ENCODE results near the gene LETM1.

Gene LETM1

GRCh38 chr4:1792832-1793495 lies 63.0 kb downstream of the LETM1 start, which contains the start of gene FGFR3:
FGFR3 (plus strand) TSS chr4:1793293; CDS start chr4:1793935, 642 bp downstream.
- peak in 2 of 6 experiments; percentile 13 to 23 for DNase-seq

GRCh38 chr4:1792158-1792831 lies 63.7 kb downstream of the LETM1 start:
- no peak for DNase-seq

GRCh38 chr4:1790005-1790404 lies 66.0 kb downstream of the LETM1 start:
- DNase-seq: no peak

GRCh38 chr4:1789552-1789951 lies 66.4 kb downstream of the LETM1 start:
- DNase-seq: no peak

- DNase-seq: no peak
Observed at GRCh38 chr4:1788254-1788973, 67.5 kb downstream of the LETM1 start.

- DNase-seq: no peak
Observed at GRCh38 chr4:1787411-1788077, 68.4 kb downstream of the LETM1 start.

- DNase-seq: no peak
Observed at GRCh38 chr4:1786544-1787362, 69.2 kb downstream of the LETM1 start.

- DNase-seq: no peak
Observed at GRCh38 chr4:1785592-1785991, 70.4 kb downstream of the LETM1 start.

- no peak for DNase-seq
Observed at GRCh38 chr4:1784789-1785591, 71.0 kb downstream of the LETM1 start.

- DNase-seq: no peak
Observed at GRCh38 chr4:1784395-1784788, 71.6 kb downstream of the LETM1 start.

GRCh38 chr4:1783970-1784369 lies 72.0 kb downstream of the LETM1 start:
- DNase-seq: no peak

- no peak for DNase-seq
Observed at GRCh38 chr4:1783015-1783414, 72.9 kb downstream of the LETM1 start.

GRCh38 chr4:1780435-1780834 lies 75.5 kb downstream of the LETM1 start:
- no peak for DNase-seq

GRCh38 chr4:1779588-1780382 lies 76.2 kb downstream of the LETM1 start:
- no peak for DNase-seq

GRCh38 chr4:1778642-1779392 lies 77.1 kb downstream of the LETM1 start:
- no peak for DNase-seq

- DNase-seq: no peak
Observed at GRCh38 chr4:1777822-1778641, 77.9 kb downstream of the LETM1 start.

- no peak for DNase-seq
Observed at GRCh38 chr4:1776521-1777161, 79.3 kb downstream of the LETM1 start.

GRCh38 chr4:1775731-1776500 lies 80.0 kb downstream of the LETM1 start:
- DNase-seq: no peak

Measured in stimulated activated naive CD4-positive, alpha-beta T cell (primary cell).